ENCODE measurements around the gene PLAAT3. TPM values are rescaled to one million over a fixed set of nuclear protein-coding genes. Genes with fewer than 3 reads are reported as not detected.
"Not testable (repeated sequence)": the region's sequence is repeated elsewhere in the genome, so short reads cannot be mapped to it uniquely, and the experiment has no call there.

PLAAT3 gene
- total and polyA plus RNA-seq, 4 donors, result 40.0 to 50.0 (median 45.1) TPM

GRCh38 chr11:63629426-63629825, 15.2 kb upstream of the PLAAT3 start:
- Histone ChIP-seq H3K27ac (ENCODE audit: low read depth, low read length) (no peak overlapping the region), H3K27me3 (ENCODE audit: control insufficient read depth, insufficient read depth, low read length) (no peaks in the 10 kb centered on the region), H3K4me3 (ENCODE audit: low read depth, low read length) (no peak overlapping the region), H3K36me3 (ENCODE audit: control insufficient read depth, insufficient read depth, low read length) (peaks cover 20% of the 10 kb centered on the region), H3K9me3 (ENCODE audit: control insufficient read depth, insufficient read depth, low read length) (no peaks in the 10 kb centered on the region), H3K4me1 (ENCODE audit: control insufficient read depth, insufficient read depth, low read length) (no peaks in the 10 kb centered on the region)
- DNase-seq (ENCODE audit: low read depth in 4 of 6, low spot score in 6 of 6), result no peak
- 100% methylated on average over 2 of the region's 3 CpGs for WGBS (ENCODE audit: insufficient coverage)

- 79% methylated on average over 5 of the region's 7 CpGs for WGBS (ENCODE audit: insufficient coverage)
- H3K36me3 ChIP-seq (ENCODE audit: control insufficient read depth, insufficient read depth, low read length), result no peaks in the 10 kb centered on the region
- H3K9me3 ChIP-seq (ENCODE audit: control insufficient read depth, insufficient read depth, low read length), result no peaks in the 10 kb centered on the region
- H3K4me1 ChIP-seq (ENCODE audit: control insufficient read depth, insufficient read depth, low read length), result no peaks in the 10 kb centered on the region
- DNase-seq (ENCODE audit: low read depth in 4 of 6, low spot score in 6 of 6), result no peak
- H3K27me3 ChIP-seq (ENCODE audit: control insufficient read depth, insufficient read depth, low read length), result no peaks in the 10 kb centered on the region
- no peak overlapping the region for H3K4me3 ChIP-seq (ENCODE audit: low read depth, low read length)
- no peak overlapping the region for H3K27ac ChIP-seq (ENCODE audit: low read depth, low read length)
Measured at GRCh38 chr11:63623513-63624140, 9.4 kb upstream of the PLAAT3 start.

- no peaks in the 10 kb centered on the region for H3K4me1 ChIP-seq (ENCODE audit: control insufficient read depth, insufficient read depth, low read length)
- no peaks in the 10 kb centered on the region for H3K36me3 ChIP-seq (ENCODE audit: control insufficient read depth, insufficient read depth, low read length)
- H3K27me3 ChIP-seq (ENCODE audit: control insufficient read depth, insufficient read depth, low read length), result no peaks in the 10 kb centered on the region
- H3K4me3 ChIP-seq (ENCODE audit: low read depth, low read length), result no peak overlapping the region
- H3K27ac ChIP-seq (ENCODE audit: low read depth, low read length), result no peak overlapping the region
- no peak for DNase-seq (ENCODE audit: low read depth in 4 of 6, low spot score in 6 of 6)
- WGBS (ENCODE audit: insufficient coverage), result 100% methylated on average over 2 of the region's 2 CpGs
- H3K9me3 ChIP-seq (ENCODE audit: control insufficient read depth, insufficient read depth, low read length), result no peaks in the 10 kb centered on the region
Measured at GRCh38 chr11:63622323-63622722, 8.1 kb upstream of the PLAAT3 start.

DNA sequence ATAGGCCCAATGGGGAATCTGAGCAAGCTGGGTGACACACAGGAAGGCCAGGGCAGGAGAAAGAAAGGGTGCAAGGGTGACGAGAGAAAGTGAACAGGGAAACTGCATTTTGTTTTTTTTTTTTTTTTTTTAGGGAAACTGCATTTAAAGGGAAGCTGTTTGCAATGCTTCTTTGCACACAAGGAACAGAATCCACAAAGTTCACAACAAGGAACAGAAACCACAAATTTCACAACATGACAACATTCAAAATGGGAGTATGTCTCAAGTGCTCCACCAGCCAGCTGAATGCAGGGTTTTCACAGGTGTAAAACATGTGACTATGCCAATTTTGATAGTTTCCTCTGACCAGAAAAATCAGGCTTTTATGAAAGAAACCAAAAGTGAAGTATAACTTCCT, 6.8 kb upstream of the PLAAT3 start:
- no peaks in the 10 kb centered on the region for H3K9me3 ChIP-seq (ENCODE audit: control insufficient read depth, insufficient read depth, low read length)
- H3K4me1 ChIP-seq (ENCODE audit: control insufficient read depth, insufficient read depth, low read length), result no peaks in the 10 kb centered on the region
- no peak overlapping the region for H3K4me3 ChIP-seq (ENCODE audit: low read depth, low read length)
- H3K27ac ChIP-seq (ENCODE audit: low read depth, low read length), result no peak overlapping the region
- no peaks in the 10 kb centered on the region for H3K36me3 ChIP-seq (ENCODE audit: control insufficient read depth, insufficient read depth, low read length)
- no peaks in the 10 kb centered on the region for H3K27me3 ChIP-seq (ENCODE audit: control insufficient read depth, insufficient read depth, low read length)
- no peak for DNase-seq (ENCODE audit: low read depth in 4 of 6, low spot score in 6 of 6)
- WGBS (ENCODE audit: insufficient coverage), result 29% methylated on average over 1 of the region's 1 CpG

DNA sequence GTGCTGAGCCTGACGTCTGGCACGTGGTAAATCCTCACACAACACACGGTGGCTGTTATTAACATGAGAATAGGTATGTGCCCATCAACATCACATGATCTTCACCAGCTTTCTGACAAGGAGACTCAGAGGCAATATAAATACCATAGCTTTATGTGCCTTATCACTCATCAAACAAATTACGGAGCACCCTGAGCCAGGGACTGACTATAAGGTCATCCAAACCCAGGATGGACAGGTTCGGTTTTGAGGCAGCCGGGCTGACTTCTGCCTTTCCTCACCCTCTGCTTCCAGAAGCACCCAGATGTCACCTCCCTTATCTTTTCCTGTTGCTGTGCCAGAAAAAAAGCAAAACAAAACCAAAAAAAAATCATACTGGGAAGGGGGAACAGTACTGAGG, 5.7 kb upstream of the PLAAT3 start:
- Histone ChIP-seq H3K4me3 (ENCODE audit: low read depth, low read length) (no peak overlapping the region), H3K36me3 (ENCODE audit: control insufficient read depth, insufficient read depth, low read length) (no peaks in the 10 kb centered on the region), H3K27me3 (ENCODE audit: control insufficient read depth, insufficient read depth, low read length) (no peaks in the 10 kb centered on the region), H3K27ac (ENCODE audit: low read depth, low read length) (no peak overlapping the region), H3K4me1 (ENCODE audit: control insufficient read depth, insufficient read depth, low read length) (no peaks in the 10 kb centered on the region), H3K9me3 (ENCODE audit: control insufficient read depth, insufficient read depth, low read length) (no peaks in the 10 kb centered on the region)
- no peak for DNase-seq (ENCODE audit: low read depth in 4 of 6, low spot score in 6 of 6)
- WGBS (ENCODE audit: insufficient coverage), result 94% methylated on average over 3 of the region's 6 CpGs

DNA sequence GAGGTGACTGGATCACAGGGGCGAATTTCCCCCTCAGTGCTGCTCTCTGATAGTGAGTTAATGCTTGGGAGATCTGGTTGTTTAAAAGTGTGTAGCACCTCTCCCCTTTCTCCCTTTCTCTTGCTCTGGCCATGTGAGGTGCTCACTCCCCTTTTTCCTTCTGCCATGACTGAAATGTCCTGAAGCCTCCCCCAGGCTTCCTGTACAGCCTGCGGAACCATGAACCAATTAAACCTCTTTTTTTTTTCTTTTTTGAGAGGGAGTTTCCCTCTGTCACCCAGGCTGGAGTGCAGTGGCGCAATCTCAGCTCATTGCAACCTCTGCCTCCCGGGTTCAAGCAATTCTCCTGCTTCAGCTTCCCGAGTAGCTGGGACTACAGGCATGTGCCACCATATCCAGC, 3.5 kb upstream of the PLAAT3 start:
- H3K4me1 ChIP-seq (ENCODE audit: control insufficient read depth, insufficient read depth, low read length), result peaks cover 12% of the 10 kb centered on the region
- WGBS (ENCODE audit: insufficient coverage), result 75% methylated on average over 3 of the region's 5 CpGs
- H3K4me3 ChIP-seq (ENCODE audit: low read depth, low read length); H3K36me3 ChIP-seq (ENCODE audit: control insufficient read depth, insufficient read depth, low read length); H3K9me3 ChIP-seq (ENCODE audit: control insufficient read depth, insufficient read depth, low read length); DNase-seq (ENCODE audit: low read depth in 4 of 6, low spot score in 6 of 6); H3K27me3 ChIP-seq (ENCODE audit: control insufficient read depth, insufficient read depth, low read length); H3K27ac ChIP-seq (ENCODE audit: low read depth, low read length): not testable (repeated sequence)

GRCh38 chr11:63616953-63617352, 2.7 kb upstream of the PLAAT3 start:
- Histone ChIP-seq H3K4me3 (ENCODE audit: low read depth, low read length) (no peak overlapping the region), H3K9me3 (ENCODE audit: control insufficient read depth, insufficient read depth, low read length) (no peaks in the 10 kb centered on the region), H3K36me3 (ENCODE audit: control insufficient read depth, insufficient read depth, low read length) (no peaks in the 10 kb centered on the region), H3K4me1 (ENCODE audit: control insufficient read depth, insufficient read depth, low read length) (peaks cover 12% of the 10 kb centered on the region), H3K27ac (ENCODE audit: low read depth, low read length) (no peak overlapping the region), H3K27me3 (ENCODE audit: control insufficient read depth, insufficient read depth, low read length) (no peaks in the 10 kb centered on the region)
- DNase-seq (ENCODE audit: low read depth in 4 of 6, low spot score in 6 of 6), result no peak
- WGBS (ENCODE audit: insufficient coverage), result no CpG with 5 or more reads among the region's 3 CpGs

GRCh38 chr11:63613517-63614135, 607 bp downstream of the PLAAT3 start:
- Histone ChIP-seq H3K27me3 (ENCODE audit: control insufficient read depth, insufficient read depth, low read length) (no peaks in the 10 kb centered on the region), H3K4me1 (ENCODE audit: control insufficient read depth, insufficient read depth, low read length) (peaks cover 35% of the 10 kb centered on the region), H3K36me3 (ENCODE audit: control insufficient read depth, insufficient read depth, low read length) (no peaks in the 10 kb centered on the region), H3K4me3 (ENCODE audit: low read depth, low read length) (peak overlapping the region; percentile 72), H3K9me3 (ENCODE audit: control insufficient read depth, insufficient read depth, low read length) (no peaks in the 10 kb centered on the region), H3K27ac (ENCODE audit: low read depth, low read length) (peak overlapping the region; percentile 82)
- under 1% methylated on average over 45 of the region's 45 CpGs for WGBS (ENCODE audit: insufficient coverage)
- peak in 2 of 6 donors; percentile 50 to 60 for DNase-seq (ENCODE audit: low read depth in 4 of 6, low spot score in 6 of 6)

GRCh38 chr11:63612181-63612580, 2.1 kb downstream of the PLAAT3 start:
- no peaks in the 10 kb centered on the region for H3K36me3 ChIP-seq (ENCODE audit: control insufficient read depth, insufficient read depth, low read length)
- no peak overlapping the region for H3K27ac ChIP-seq (ENCODE audit: low read depth, low read length)
- no peaks in the 10 kb centered on the region for H3K27me3 ChIP-seq (ENCODE audit: control insufficient read depth, insufficient read depth, low read length)
- peaks cover 35% of the 10 kb centered on the region for H3K4me1 ChIP-seq (ENCODE audit: control insufficient read depth, insufficient read depth, low read length)
- H3K9me3 ChIP-seq (ENCODE audit: control insufficient read depth, insufficient read depth, low read length), result no peaks in the 10 kb centered on the region
- no peak overlapping the region for H3K4me3 ChIP-seq (ENCODE audit: low read depth, low read length)
- DNase-seq (ENCODE audit: low read depth in 4 of 6, low spot score in 6 of 6), result no peak

DNA sequence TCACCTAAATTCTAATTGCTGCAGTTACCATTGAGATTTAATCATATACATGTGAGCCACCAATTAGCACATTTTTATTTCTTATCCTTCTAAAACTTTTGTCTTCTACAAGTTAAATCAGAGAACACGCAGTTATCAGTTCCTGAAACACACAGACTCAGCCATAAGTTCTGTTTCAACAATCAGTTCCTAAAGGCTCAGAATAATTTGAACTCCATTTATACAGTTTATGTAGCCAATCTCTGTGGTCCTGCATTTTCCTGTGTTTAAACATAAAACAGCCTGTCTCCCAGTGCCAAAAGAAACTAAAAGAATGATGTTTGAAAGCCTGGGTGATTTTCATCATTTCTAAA, 2.9 kb downstream of the PLAAT3 start:
- peaks cover 35% of the 10 kb centered on the region for H3K4me1 ChIP-seq (ENCODE audit: control insufficient read depth, insufficient read depth, low read length)

More for the DNA sequence above, 2.9 kb downstream of the PLAAT3 start:
- no peaks in the 10 kb centered on the region for H3K9me3 ChIP-seq (ENCODE audit: control insufficient read depth, insufficient read depth, low read length)
- peaks cover 4% of the 10 kb centered on the region for H3K36me3 ChIP-seq (ENCODE audit: control insufficient read depth, insufficient read depth, low read length)
- H3K27ac ChIP-seq (ENCODE audit: low read depth, low read length), result peak overlapping the region; percentile 65
- 71% methylated on average over 1 of the region's 1 CpG for WGBS (ENCODE audit: insufficient coverage)
- H3K27me3 ChIP-seq (ENCODE audit: control insufficient read depth, insufficient read depth, low read length), result no peaks in the 10 kb centered on the region
- DNase-seq (ENCODE audit: low read depth in 4 of 6, low spot score in 6 of 6), result no peak
- no peak overlapping the region for H3K4me3 ChIP-seq (ENCODE audit: low read depth, low read length)
